K562 (cell line): Measurements from ENCODE around the gene IP6K1. TPM values are rescaled to one million over a fixed set of nuclear protein-coding genes. Genes with fewer than 3 reads are reported as not detected.

ENCODE experiments used
- ATAC-seq: fragments of 200-7000 bp; cut with Tn5 transposase; 3 replicates; pipeline ENCODE4 v1.9.1; 2020; ENCODE audit warnings: moderate library complexity
- BruUV-seq: library from RNA; stranded (reverse); fragments of 400-500 nt; replicated peaks from 2 replicates; lab custom pipeline; 2021; lab: Mats Ljungman, UMichigan
- CTCF ChIA-PET: fragments of 300-600 bp; formaldehyde crosslinking; extraction: SDS; loops from one replicate; lab custom pipeline; 2021; ENCODE audit warnings: low intra/inter-chr PET ratio; lab: Yijun Ruan, JAX
- POLR2A ChIA-PET: fragments of 300-600, 350-650 bp; sonication (Branson Sonifier 250); formaldehyde crosslinking; extraction: SDS; loops from one replicate; lab custom pipeline; 2021; ENCODE audit warnings: antibody characterized with exemption, inconsistent platforms; lab: Yijun Ruan, JAX
- DNase-seq, 4 experiments: peaks; one replicate each; pipeline versions ENCODE4 v3.0.0 to v3.0.0-alpha.2; 2011 to 2018; ENCODE audit warnings: low spot score in 3 of 4, mixed read lengths in 3 of 4; ENCODE audit errors: extremely low read depth in 1 of 4
- FAIRE-seq: peaks from 2 replicates; lab custom pipeline; 2011; peaks lifted over from hg19 to GRCh38; lab: Jason Lieb, UNC
- H2AFZ ChIP-seq: 2 replicates; pipeline ENCODE4 v1.6.0; 2011; ENCODE audit warnings: low read depth, low read length, control low read depth, inconsistent platforms
- H3K27ac ChIP-seq: fragments of 200-600 bp; 3 replicates; pipeline ENCODE4 v1.8.0; 2011; ENCODE audit warnings: low read depth, mild to moderate bottlenecking, control low read depth, inconsistent platforms, low read length, moderate library complexity, mixed read lengths; ENCODE audit errors: extremely low read depth
- H3K27me3 ChIP-seq, 2 experiments: fragments of 300-600 bp in 1 of 2; 2 replicates in 1 of 2; 3 replicates in 1 of 2; pipeline versions ENCODE4 v1.6.0 to v1.8.0; 2011; ENCODE audit warnings: inconsistent platforms in 2 of 2, low read length in 2 of 2, mild to moderate bottlenecking in 1 of 2, mixed read lengths in 1 of 2, moderate library complexity in 1 of 2; ENCODE audit not compliant: control insufficient read depth in 2 of 2, insufficient read depth in 2 of 2
- H3K36me3 ChIP-seq: fragments of 300-600 bp; 3 replicates; pipeline ENCODE4 v1.8.0; 2011; ENCODE audit warnings: mild to moderate bottlenecking, low read length, inconsistent platforms; ENCODE audit not compliant: control insufficient read depth, insufficient read depth
- H3K4me1 ChIP-seq, 2 experiments: fragments of 200-600 bp in 1 of 2; replicated peaks in 1 of 2; 2 replicates in 1 of 2; 3 replicates in 1 of 2; pipeline versions ENCODE4 v1.5.1 to v1.8.0; 2011; ENCODE audit warnings: inconsistent platforms in 2 of 2, low read length in 2 of 2, mild to moderate bottlenecking in 1 of 2, mixed read lengths in 1 of 2, moderate library complexity in 1 of 2; ENCODE audit not compliant: control insufficient read depth in 2 of 2, insufficient read depth in 2 of 2
- H3K4me2 ChIP-seq: 2 replicates; pipeline ENCODE4 v1.6.1; 2011; ENCODE audit warnings: low read length, control low read depth, inconsistent platforms, mixed read lengths; ENCODE audit not compliant: insufficient read depth
- H3K4me3 ChIP-seq: fragments of 200-600 bp; sonication (generic), shearing (Covaris generic); 2 replicates; pipeline ENCODE4 v1.5.1; 2016; ENCODE audit warnings: control low read depth, inconsistent platforms
- H3K79me2 ChIP-seq: fragments of 200-600 bp; 3 replicates; pipeline ENCODE4 v1.8.0; 2011; ENCODE audit warnings: low read length, inconsistent platforms; ENCODE audit not compliant: control insufficient read depth, insufficient read depth
- H3K9ac ChIP-seq, 2 experiments: 2 replicates each; pipeline versions ENCODE4 v1.6.0 to v1.6.1; 2011; ENCODE audit warnings: low read depth in 2 of 2, low read length in 2 of 2, control low read depth in 1 of 2, inconsistent platforms in 1 of 2, mild to moderate bottlenecking in 1 of 2, mixed read lengths in 1 of 2; ENCODE audit not compliant: insufficient read depth in 1 of 2
- H3K9me1 ChIP-seq: one replicate; pipeline ENCODE4 v1.6.0; 2011; ENCODE audit warnings: inconsistent platforms, mild to moderate bottlenecking, low read length, moderate library complexity; ENCODE audit not compliant: control insufficient read depth, insufficient read depth
- H3K9me3 ChIP-seq: replicated peaks from 2 replicates; pipeline ENCODE4 v1.5.1; 2011; ENCODE audit warnings: low read depth, low read length, inconsistent platforms; ENCODE audit not compliant: control insufficient read depth, insufficient read depth
- H4K20me1 ChIP-seq: replicated peaks from 2 replicates; pipeline ENCODE4 v1.6.1; 2011; ENCODE audit warnings: low read length, inconsistent platforms, mixed read lengths; ENCODE audit not compliant: control insufficient read depth, insufficient read depth
- BMI1 ChIP-seq: fragments of 150-350 bp; IDR thresholded peaks from 2 replicates; pipeline ENCODE4 v1.6.1; 2014; ENCODE audit warnings: low read length
- CAMTA2 ChIP-seq: fragments of 250-450 bp; sonication (Bioruptor Pico); conservative IDR thresholded peaks from 2 replicates; pipeline ENCODE4 v1.5.1; 2022
- ETS1 ChIP-seq: conservative IDR thresholded peaks from 2 replicates; pipeline ENCODE4 v1.6.1; 2011; ENCODE audit warnings: low read depth, mild to moderate bottlenecking, low read length; ENCODE audit not compliant: control insufficient read depth
- FOXJ3 ChIP-seq: sonication (generic); formaldehyde crosslinking; IDR thresholded peaks from 2 replicates; pipeline ENCODE4 v1.4.0; 2020; ENCODE audit warnings: mild to moderate bottlenecking, missing genetic modification reagents
- ILK ChIP-seq: fragments of 450-650 bp; IDR thresholded peaks from 2 replicates; pipeline ENCODE4 v1.6.1; 2016; ENCODE audit warnings: missing genetic modification characterization, low read depth, mild to moderate bottlenecking, missing compliant biosample characterization, moderate library complexity, borderline replicate concordance
- KAT2B ChIP-seq: IDR thresholded peaks from one replicate; pipeline ENCODE4 v1.6.1; 2012; ENCODE audit warnings: low read depth, mild to moderate bottlenecking, control low read depth, inconsistent platforms, low read length, moderate library complexity
- KDM5B ChIP-seq: fragments of 200-600 bp; sonication (generic); IDR thresholded peaks from 2 replicates; pipeline ENCODE4 v1.6.1; 2012; ENCODE audit warnings: low read depth, mild to moderate bottlenecking, moderate library complexity, low read length, control low read depth, inconsistent platforms; ENCODE audit not compliant: insufficient replicate concordance
- MEF2A ChIP-seq: IDR thresholded peaks from 2 replicates; pipeline ENCODE4 v1.6.1; 2011; ENCODE audit warnings: low read depth, mild to moderate bottlenecking, low read length, moderate library complexity; ENCODE audit not compliant: control insufficient read depth
- NRF1 ChIP-seq, 2 experiments: fragments of 450-650 bp; IDR thresholded peaks in 1 of 2; conservative IDR thresholded peaks in 1 of 2; 2 replicates each; pipeline ENCODE4 v1.6.1; 2014; ENCODE audit warnings: mild to moderate bottlenecking in 2 of 2
- POLR2H ChIP-seq: IDR thresholded peaks from 2 replicates; pipeline ENCODE4 v1.6.1; 2016; ENCODE audit warnings: missing genetic modification characterization, low read depth, mild to moderate bottlenecking, control low read depth, missing compliant biosample characterization, moderate library complexity
- RBBP5 ChIP-seq: fragments of 200-600 bp; sonication (generic); IDR thresholded peaks from 2 replicates; pipeline ENCODE4 v1.6.1; 2012; ENCODE audit warnings: borderline replicate concordance, mild to moderate bottlenecking, low read length, control low read depth, inconsistent platforms; ENCODE audit not compliant: insufficient read depth, poor library complexity, severe bottlenecking
- TAF7 ChIP-seq: fragments of 450-650 bp; IDR thresholded peaks from 2 replicates; pipeline ENCODE4 v1.6.1; 2016; ENCODE audit warnings: missing genetic modification characterization, missing compliant biosample characterization
- ZNF24 ChIP-seq: fragments of 450-650 bp; IDR thresholded peaks from 2 replicates; pipeline ENCODE4 v1.6.1; 2016
- ZNF324 ChIP-seq: fragments of 250-450 bp; sonication (Bioruptor Pico); IDR thresholded peaks from 2 replicates; pipeline ENCODE4 v1.4.0; 2020; ENCODE audit warnings: mild to moderate bottlenecking
- WGBS: fragments of 100-300 bp; shearing (Covaris generic); methylation state at CpG from one replicate; pipeline ENCODE4 v1.1.6; 2016; ENCODE audit warnings: low coverage, mixed read lengths; ENCODE audit not compliant: insufficient coverage; ENCODE audit errors: missing lambda C conversion rate; 5-methylcytosine and 5-hydroxymethylcytosine counted together
- in situ Hi-C: fragments of 300-500 bp; cut with MboI; formaldehyde crosslinking; loops from 4 replicates; pipeline ENCODE4 v1.15.0; 2018; ENCODE audit warnings: inconsistent platforms, mixed read lengths
- intact Hi-C: fragments of 100-400 bp; cut with micrococcal nuclease; formaldehyde crosslinking; loops from 2 replicates; pipeline ENCODE4 v1.14.2; 2022
- polyA plus RNA-seq, 8 experiments: library from polyadenylated mRNA; depleted of rRNA in 4 of 8; stranded (reverse) in 5 of 8; unstranded in 3 of 8; fragments of >200 nt; fragmentation: Nextera tagmentation in 2 of 8; fragmentation: Illumina TruSeq in 1 of 8; extraction: Ambion mirVana in 2 of 8; extraction: Trizol in 1 of 8; gene quantifications; 2 replicates each; pipeline versions ENCODE4 v1.2.1 to v1.2.3, GENCODE V29; 2011 to 2014; ENCODE audit warnings: inconsistent platforms in 1 of 8, missing spikeins in 1 of 8
- total RNA-seq, 7 experiments: library from RNA; depleted of rRNA in 6 of 7; stranded (reverse); fragments of >200 nt in 6 of 7; fragmentation: Illumina TruSeq in 2 of 7; extraction: Trizol in 2 of 7; gene quantifications; 2 replicates each; pipeline versions ENCODE4 v1.2.1 to v1.2.3, GENCODE V29; 2011 to 2021; ENCODE audit warnings: low replicate concordance in 1 of 7
- TF ChIP-seq, protein P1 (sequence below): sonication (generic); formaldehyde crosslinking; IDR thresholded peaks from 2 replicates; pipeline ENCODE4 v1.5.0; 2020; ENCODE audit warnings: missing genetic modification reagents
- TF ChIP-seq, protein P2 (sequence below): fragments of 250-450 bp; sonication (Bioruptor Pico); IDR thresholded peaks from 2 replicates; pipeline ENCODE4 v1.5.1; 2021; ENCODE audit warnings: mild to moderate bottlenecking
- TF ChIP-seq, protein P3 (sequence below): fragments of 250-450 bp; sonication (Bioruptor Pico); IDR thresholded peaks from 2 replicates; pipeline ENCODE4 v1.6.1; 2021; ENCODE audit warnings: mild to moderate bottlenecking

IP6K1 gene
- total and polyA plus RNA-seq, 9 of the 15 experiments (the other 6 are each of a cell fraction or from before 2014, with no cell fraction given) = 0.46 to 29.2 (median 13.1) TPM

DNA sequence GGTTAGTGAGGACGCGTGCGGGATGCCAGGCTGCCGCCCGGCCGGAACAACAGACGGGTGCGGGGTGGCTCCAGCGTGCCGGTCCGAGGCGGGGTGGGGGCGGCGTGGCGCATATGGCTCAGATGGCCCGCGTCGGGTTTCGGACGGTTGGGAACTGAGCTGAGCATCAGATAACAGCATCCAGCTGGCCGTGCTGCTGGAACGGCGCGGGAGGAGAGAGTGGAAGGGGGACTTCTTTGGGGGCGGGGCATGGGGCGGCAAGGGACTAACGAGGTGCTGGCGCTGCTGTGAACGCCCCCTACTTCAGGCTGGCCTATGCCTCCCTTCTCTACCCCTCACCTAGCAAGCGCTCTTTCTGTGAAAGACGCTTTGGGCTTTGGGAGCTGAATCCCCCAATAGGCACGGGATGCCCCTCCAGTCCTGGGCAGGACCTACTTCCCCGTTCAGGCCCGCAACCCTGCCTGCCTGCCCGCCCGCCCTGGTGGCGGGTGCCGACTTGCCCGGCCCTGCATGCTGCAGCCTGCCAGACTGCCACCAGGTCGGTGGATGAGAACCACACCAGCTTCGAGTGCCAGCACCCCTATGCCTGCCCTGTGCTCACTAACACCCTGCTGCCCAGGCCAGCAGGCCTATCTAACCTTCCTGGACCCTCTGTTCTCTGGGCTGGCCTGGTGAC lies 17.3 kb upstream of the IP6K1 start:
- H2AFZ ChIP-seq = peak overlapping the region; percentile 88
- ATAC-seq = peak; percentile 48
- peak overlapping the region; percentile 81 for H3K27ac ChIP-seq
- 16% methylated on average over 18 of the region's 41 CpGs for WGBS
- H3K79me2 ChIP-seq = peaks cover 23% of the 10 kb centered on the region
- in situ Hi-C loops = no loop called here
- no peaks in the 10 kb centered on the region for H3K9me3 ChIP-seq
- peaks cover 43 to 64% of the 10 kb centered on the region in 2 experiments for H3K4me1 ChIP-seq
- intact Hi-C loops = loop anchor here (2.0 kb wide), 1 partner anchor 103 kb away; no protein-coding TSS in a partner anchor
- H3K9ac ChIP-seq = peak overlapping the region; percentile 71 to 95
- H3K9me1 ChIP-seq = peaks cover 4% of the 10 kb centered on the region
- FAIRE-seq = no peak
- ChIA-PET CTCF (no interaction called here), POLR2A (interaction anchor here (0.6 to 2.4 kb wide), 9 partner anchors 10 to 266 kb away, joined by 3 to 16 read pairs (median 4); partner anchors contain the start of genes IP6K1, MST1R and UBA7)
- BruUV-seq = TSS peak; percentile 64
- peak overlapping the region; percentile 96 for H3K4me2 ChIP-seq
- no peaks in the 10 kb centered on the region for H3K27me3 ChIP-seq
- H3K36me3 ChIP-seq = peaks cover 9% of the 10 kb centered on the region; the same call in 2 of the 3 replicates
- peak overlapping the region; percentile 82 for H3K4me3 ChIP-seq
- DNase-seq = peak; percentile 66 to 80 (median 68)
- no peaks in the 10 kb centered on the region for H4K20me1 ChIP-seq
- no peak for TF ChIP-seq BMI1
- TF ChIP-seq KAT2B = no peak
- TF ChIP-seq ZNF24 = no peak
- no peak for TF ChIP-seq ILK (tag)
- TF ChIP-seq POLR2H (tag) = no peak; the same call in 1 of the 2 replicates
- TF ChIP-seq NRF1 (conservative IDR thresholded peaks at IDR 0.05 in 1 of 2, IDR thresholded peaks at IDR 0.05 in 1 of 2) = no peak; a peak in 1 of 4 replicates
- TF ChIP-seq ZNF324 (CRISPR knock-in tag) = no peak
- no peak for TF ChIP-seq MEF2A
- TF ChIP-seq, protein P1, sequence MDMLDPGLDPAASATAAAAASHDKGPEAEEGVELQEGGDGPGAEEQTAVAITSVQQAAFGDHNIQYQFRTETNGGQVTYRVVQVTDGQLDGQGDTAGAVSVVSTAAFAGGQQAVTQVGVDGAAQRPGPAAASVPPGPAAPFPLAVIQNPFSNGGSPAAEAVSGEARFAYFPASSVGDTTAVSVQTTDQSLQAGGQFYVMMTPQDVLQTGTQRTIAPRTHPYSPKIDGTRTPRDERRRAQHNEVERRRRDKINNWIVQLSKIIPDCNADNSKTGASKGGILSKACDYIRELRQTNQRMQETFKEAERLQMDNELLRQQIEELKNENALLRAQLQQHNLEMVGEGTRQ (CRISPR knock-in tag) = no peak
- TF ChIP-seq ETS1 = 0 out of 2 replicates have a peak, but pooled peaks have one; percentile 9
- TF ChIP-seq, protein P2, sequence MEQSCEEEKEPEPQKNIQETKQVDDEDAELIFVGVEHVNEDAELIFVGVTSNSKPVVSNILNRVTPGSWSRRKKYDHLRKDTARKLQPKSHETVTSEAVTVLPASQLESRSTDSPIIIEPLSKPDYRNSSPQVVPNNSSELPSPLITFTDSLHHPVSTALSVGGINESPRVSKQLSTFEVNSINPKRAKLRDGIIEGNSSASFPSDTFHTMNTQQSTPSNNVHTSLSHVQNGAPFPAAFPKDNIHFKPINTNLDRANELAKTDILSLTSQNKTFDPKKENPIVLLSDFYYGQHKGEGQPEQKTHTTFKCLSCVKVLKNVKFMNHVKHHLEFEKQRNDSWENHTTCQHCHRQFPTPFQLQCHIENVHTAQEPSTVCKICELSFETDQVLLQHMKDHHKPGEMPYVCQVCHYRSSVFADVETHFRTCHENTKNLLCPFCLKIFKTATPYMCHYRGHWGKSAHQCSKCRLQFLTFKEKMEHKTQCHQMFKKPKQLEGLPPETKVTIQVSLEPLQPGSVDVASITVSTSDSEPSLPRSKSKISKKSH = no peak
- TF ChIP-seq RBBP5 = no peak
- no peak for TF ChIP-seq CAMTA2 (CRISPR knock-in tag)
- TF ChIP-seq KDM5B = no peak
- TF ChIP-seq TAF7 = no peak
- no peak for TF ChIP-seq FOXJ3
- TF ChIP-seq, protein P3, sequence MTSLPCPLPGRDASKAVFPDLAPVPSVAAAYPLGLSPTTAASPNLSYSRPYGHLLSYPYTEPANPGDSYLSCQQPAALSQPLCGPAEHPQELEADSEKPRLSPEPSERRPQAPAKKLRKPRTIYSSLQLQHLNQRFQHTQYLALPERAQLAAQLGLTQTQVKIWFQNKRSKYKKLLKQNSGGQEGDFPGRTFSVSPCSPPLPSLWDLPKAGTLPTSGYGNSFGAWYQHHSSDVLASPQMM (CRISPR knock-in tag) = no peak
